Esophagus mucosa (tissue), 1 donor: Measurements from ENCODE around the gene SH3TC1. TPM values are rescaled to one million over a fixed set of nuclear protein-coding genes. Genes with fewer than 3 reads are reported as not detected.

ENCODE experiments used
- ATAC-seq: fragments of 200-7000 bp; cut with Tn5 transposase; one replicate; pipeline ENCODE4 v1.9.1; 2020
- total RNA-seq: library from RNA; stranded (reverse); gene quantifications from one replicate; pipeline ENCODE4 v1.2.4, GENCODE V29; 2023
- donor health status: DM: yes; HTN: yes; CAD: no.

Gene SH3TC1
- total RNA-seq, 1 donor from 2014 or later, result 52.9 TPM

DNA sequence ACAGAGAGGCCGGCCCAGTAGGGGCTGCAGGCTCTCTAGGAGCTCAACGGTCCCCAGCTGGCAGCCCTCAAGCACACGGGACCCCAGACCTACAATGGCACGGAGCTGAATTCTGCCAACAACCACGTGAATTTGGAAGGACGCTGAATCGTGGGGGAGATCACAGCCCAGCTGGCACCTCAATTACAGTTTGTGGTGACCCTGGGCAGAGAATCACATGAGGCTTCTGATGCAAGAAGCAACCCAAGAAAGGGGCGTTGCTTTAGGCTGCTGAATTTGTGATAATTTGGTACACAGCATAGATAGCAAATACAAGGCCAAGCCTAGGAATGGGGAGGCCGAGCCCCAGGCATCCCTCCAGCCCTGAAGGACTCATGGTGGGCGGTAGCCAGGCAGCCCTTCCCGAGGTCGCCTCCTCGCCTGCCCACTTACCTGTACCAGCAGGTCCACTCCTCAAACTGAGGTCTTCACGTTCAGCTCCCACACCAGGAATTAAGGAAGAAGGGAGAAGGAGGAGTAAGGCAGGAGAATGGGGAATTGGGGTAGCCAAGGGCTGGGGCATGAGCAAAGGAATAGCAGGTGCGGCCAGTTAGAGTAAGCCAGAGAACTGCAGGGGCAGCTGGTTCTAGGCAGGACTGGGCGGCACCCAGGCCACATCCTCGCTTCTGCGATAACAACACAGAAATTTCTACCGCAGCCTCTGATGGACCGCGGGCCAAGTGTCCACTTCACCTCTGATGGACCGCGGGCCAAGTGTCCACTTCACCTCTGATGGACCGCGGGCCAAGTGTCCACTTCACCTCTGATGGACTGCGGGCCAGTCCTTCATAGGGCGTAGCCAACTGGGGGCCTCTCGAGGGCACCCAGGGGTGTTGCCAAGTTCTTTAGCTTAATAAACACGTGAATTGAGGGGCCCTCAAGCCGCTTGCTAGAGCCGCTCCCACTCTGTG lies 47.1 kb downstream of the SH3TC1 start:
- ATAC-seq, result no peak

GRCh38 chr4:8247047-8247930 lies 48.2 kb downstream of the SH3TC1 start:
- peak; percentile 29 for ATAC-seq

GRCh38 chr4:8248091-8248490 lies 49.0 kb downstream of the SH3TC1 start:
- no peak for ATAC-seq

DNA sequence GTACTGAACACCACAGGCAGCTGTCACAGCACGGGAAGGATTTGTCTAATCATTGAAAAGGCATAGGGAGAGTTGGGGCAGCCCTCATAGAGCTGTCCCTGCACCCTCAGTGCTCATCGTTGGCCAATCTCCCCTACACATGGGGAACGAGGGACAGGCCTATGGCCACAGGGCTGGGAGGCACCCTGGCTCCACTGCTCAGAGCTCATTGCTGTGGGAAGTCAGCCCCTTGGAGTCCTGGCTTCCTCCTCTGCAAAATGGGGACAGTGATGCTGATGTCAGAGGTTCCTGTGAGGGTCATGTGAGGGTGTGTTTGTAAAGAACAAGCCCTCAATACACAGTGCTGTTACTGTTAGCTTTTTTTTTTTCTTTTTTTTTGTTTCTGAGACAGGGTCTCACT lies 51.1 kb downstream of the SH3TC1 start:
- ATAC-seq, result no peak

- ATAC-seq, result no peak
These were observed 51.5 kb downstream of the SH3TC1 start for GRCh38 chr4:8250637-8251036.

DNA sequence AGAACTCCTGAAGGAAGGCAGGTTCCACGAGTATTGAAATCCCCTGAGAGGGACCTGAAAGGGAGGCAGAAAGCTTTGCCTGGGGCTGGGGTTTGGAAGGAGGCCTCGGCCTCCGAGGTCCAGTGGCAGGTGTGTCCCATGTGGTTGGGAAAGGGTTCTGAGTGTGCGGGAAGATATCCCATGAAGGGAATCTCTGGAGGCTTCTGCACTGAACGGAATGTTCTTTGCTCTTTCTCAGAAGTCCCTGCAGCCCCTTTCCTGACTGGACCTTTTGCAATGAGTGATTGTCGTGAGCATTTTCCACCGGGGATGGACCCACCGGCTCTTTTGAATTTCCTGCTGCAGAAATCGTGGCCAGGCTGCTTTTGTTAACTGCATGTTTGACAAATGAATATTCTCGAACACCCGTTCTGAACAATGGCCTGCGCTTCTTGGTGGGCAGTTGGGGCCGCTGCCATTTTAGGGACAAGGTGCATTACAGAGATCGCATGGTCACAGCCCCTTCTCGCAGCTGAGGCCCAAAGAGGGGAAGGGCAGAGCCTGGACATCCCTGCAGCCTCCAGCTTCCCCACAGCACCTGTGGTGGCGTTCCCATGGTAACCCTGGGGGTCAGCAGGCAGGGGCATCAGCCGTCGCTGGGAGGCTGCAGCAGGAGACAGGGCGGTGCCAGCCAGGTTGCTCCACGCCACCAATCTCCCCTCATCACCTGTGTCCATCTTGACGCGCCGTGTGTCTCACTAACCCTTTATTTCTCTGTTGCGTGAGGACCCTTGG lies 52.2 kb downstream of the SH3TC1 start:
- ATAC-seq, result no peak

DNA sequence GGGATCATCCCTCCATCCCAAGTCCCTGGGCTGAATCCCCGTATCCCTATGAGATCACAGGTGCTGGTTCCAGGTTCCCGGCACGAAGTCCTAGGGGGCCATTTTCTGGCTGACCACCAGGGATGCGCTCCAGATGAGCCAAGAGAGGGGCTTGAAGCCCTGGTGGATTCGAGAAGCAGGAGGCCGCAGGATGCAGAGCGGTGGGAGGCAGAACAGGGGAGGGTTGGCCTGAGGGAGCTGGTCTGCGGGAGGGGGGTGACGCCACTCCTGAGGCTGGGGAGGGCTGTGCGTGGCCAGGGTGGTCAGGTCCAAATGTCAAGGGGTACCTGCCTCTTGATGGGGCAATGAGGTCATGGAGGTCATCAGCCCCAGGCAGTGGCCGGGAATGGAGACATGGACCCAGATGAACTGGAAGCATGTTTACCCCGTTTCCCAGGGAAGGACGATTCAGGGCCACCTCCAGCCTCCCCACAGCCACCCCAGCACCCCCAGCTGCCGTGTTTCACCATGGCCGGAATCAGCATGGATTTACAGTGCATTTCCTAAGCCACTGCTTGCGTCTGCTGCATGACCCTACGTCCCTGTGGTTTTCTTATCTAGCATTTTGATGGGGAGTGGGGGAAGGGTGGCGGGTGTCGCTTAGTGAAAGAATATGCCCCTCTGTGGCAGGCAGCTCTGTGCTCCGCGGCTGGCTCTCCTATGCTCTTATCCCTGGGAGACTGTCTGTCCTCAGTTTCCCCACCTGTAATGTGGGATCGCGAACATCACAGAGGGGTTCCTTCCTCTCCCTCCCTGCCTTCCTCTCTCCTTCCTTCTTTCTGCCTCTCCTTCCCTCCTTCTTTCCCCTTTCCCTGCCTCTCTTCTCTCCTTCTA lies 53.4 kb downstream of the SH3TC1 start:
- ATAC-seq, result no peak

DNA sequence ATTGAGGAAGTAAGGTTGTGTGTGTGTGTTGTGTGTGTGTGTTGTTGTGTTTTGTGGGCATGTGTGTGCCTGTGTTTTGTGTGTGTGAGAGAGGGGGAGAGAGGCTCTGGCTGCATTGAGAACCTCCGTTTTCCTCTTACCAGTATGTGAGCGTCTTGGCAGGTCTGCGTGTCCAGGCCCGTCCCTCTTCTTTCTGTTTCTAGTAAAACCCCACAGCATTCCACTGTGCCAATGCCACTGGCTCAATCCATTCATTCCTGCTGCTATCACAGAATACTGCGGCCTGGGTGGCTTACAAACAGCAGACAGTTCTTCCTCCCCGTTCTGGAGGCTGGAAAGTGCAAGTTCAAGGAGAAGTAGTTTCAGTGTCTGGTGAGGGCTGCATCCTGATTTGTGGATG lies 55.0 kb downstream of the SH3TC1 start:
- no peak for ATAC-seq

GRCh38 chr4:8255698-8256441 lies 56.8 kb downstream of the SH3TC1 start:
- peak; percentile 72 for ATAC-seq

DNA sequence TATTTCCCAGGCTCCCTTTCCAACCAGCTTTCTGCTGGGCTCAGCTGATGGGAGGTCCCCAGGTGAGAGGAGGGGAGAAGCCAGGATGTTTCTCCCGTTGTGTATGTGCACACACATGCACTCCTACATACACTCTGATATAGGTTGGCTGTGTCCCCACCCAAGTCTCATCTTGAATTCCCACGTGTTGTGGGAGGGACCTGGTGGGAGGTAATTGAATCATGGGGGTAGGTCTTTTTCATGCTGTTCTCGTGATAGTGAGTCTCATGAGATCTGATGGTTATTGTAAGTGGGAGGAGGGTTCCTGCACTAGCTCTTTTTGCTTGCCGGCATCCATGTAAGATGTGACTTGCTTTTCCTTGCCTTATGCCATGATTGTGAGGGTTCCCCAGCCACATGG lies 58.8 kb downstream of the SH3TC1 start:
- ATAC-seq, result no peak

GRCh38 chr4:8258552-8259212 lies 59.6 kb downstream of the SH3TC1 start:
- ATAC-seq, result no peak

GRCh38 chr4:8259743-8260430 lies 60.8 kb downstream of the SH3TC1 start:
- ATAC-seq, result no peak

DNA sequence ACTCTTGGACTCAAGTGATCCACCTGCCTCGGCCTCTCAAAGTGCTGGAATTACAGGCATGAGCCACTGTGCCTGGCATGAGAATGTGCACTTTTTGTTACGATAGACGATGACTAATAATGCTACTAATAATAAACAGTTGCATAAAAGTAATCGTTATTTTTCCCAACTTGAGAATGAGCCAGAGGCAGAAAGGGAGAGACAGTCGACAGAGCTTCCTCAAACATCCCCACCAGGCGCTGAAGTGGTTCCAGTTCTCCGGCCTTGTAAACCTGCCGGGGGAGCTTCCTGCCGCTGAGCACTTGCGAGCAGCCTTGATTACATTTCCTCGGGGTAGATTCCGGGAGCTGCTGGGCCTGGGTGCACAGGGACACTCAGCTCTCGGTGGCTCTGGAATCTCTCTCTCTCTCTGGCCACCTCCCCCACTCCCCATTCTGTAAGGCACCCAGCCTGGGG lies 61.6 kb downstream of the SH3TC1 start:
- ATAC-seq, result no peak

DNA sequence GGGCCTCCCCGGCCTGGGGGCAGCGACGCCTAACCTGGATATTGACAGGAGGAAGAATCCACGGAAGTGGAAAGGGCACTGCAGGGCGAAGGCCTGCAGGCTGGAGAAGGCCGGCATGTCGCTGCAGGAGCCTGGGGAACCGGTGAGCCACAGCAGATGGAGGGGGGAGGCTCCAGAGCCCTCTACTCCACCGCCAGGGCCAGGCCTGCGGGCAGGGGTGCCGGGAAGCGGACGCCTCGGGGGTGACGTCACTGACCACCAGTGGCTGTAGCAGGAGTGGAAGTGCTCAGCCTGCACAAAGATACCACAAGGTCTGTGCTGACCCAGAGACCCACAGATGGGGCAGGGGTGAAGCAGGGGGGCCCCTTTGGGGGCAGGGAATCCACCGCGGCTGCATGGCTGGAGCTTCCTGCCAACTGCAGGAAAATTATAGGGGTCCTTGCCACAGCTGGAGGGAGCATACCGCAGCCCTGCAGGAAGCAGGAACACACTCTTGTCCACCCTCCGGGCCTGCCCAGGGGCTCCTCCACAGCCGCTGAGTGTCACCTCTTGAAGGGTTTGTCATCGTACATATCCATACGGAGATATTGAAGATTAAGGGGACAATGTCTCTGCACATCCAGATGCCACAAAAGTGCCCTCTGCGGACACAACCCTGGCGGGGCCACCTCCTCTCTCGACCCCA lies 62.9 kb downstream of the SH3TC1 start:
- no peak for ATAC-seq

DNA sequence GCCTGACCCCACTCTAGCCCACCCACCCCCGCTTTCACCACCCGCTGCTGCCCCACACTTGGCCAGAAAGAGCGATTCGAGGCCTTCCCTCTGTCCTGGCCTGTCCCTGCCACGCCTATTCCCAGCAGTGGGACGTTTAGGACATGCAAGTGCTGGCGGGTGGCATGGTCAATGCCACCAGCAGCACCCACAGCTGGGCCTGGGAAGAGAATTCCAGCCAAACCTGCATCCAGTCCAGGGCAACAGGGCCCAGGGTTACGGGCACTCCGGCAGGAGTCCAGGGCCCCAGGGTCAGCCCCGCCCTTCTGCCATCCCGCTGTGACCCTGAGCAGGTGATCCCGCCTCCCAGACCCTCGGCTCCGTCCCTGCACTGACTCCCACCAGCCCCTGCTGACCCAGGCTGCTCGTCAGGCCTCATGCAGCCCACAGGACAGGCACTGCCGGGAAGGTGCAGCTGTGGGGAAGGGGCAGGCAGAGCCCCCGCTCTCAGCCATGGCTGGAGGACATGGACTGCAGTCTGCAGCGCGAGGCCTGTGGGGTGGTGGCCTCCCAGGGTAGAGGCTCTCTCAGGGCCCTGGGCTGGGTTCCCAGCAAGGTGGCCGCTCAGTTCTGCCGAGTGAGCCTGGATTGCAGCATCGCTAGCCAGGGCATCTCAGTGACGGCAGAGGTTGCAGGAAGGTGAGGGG lies 63.7 kb downstream of the SH3TC1 start:
- no peak for ATAC-seq

DNA sequence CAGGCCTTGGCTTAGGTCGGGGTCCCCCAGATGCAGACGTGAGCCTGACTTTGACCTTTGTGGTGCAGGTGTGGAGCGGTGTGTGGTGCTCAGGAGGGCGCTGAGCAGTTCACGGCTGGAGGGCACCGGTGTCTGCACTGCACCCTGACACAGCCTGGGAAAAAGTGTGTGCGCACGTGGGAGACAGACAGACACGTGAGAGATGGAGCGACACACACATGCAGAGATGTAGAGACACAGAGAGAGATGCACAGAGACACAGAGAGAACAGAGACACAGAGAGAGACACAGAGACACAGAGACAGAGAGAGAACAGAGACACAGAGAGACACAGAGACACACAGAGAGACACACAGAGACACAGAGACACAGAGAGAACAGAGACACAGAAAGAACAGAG lies 64.3 kb downstream of the SH3TC1 start:
- no peak for ATAC-seq

DNA sequence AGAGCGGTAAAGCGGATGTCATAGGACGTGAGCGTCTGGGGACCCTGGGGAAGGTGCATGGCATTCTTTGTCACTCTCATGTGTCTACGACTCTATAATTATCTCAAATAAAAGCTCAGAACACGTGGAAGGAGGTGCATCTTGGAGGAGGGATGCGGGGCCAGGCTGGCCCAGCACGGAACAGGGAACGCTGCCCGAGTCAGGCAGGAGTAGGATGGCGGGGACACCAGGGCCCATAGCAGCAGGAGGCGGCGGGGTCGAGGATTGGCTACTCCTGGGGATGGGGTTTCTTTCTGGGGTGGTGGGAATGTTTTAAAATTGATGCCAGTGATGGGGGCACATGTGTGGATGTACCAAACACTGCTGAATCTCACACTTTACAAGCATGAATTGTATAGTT lies 65.0 kb downstream of the SH3TC1 start:
- ATAC-seq, result no peak

GRCh38 chr4:8265171-8265929 lies 66.3 kb downstream of the SH3TC1 start:
- ATAC-seq, result no peak
